ENCODE results near the gene UBL7.

- TF ChIP-seq CTCF (IDR thresholded peaks at IDR 0.05; ENCODE audit: low read depth, low read length, poor library complexity, severe bottlenecking) (no peak), EZH2phosphoT487 (IDR thresholded peaks at IDR 0.05; ENCODE audit: borderline replicate concordance, low read length) (no peak)
Measured at GRCh38 chr15:74413350-74414080, 47.4 kb downstream of the UBL7 start.
